ENCODE results near the gene IGFBP7. TPM values are rescaled to one million over a fixed set of nuclear protein-coding genes. Genes with fewer than 3 reads are reported as not detected.

The IGFBP7 gene

DNA sequence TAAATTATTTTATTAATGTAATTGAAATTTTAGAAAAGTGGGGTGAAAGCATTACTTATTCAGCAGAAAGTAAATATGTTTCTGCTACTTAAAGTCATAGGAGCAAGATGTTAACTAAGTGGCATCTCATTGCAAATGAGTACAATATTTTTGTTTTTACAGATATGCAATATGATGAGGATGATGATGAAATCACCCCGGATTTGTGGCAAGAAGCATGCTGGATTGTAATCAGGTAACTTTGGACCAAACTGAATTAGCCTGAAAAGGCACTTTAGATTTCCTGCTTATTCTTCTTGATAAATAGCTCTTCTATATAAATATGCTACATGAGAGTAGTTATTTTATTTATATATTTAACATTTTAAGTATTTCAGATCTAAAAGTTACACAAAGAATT is 124.0 kb downstream of the IGFBP7 start:
- Histone ChIP-seq H3K36me3 (replicated peaks in 1 of 2; ENCODE audit: control insufficient read depth in 2 of 2, insufficient read depth in 2 of 2, low read length in 2 of 2) (peaks cover 12 to 88% of the 10 kb centered on the region in 2 donors), H2BK15ac (ENCODE audit: low read length) (no peak overlapping the region), H3K9ac (ENCODE audit: low read depth, low read length, poor library complexity) (no peak overlapping the region), H2BK120ac (ENCODE audit: low read depth, low read length) (no peak overlapping the region), H2BK12ac (ENCODE audit: low read length) (no peak overlapping the region), H4K8ac (ENCODE audit: low read depth, low read length) (no peak overlapping the region), H3K4me1 (ENCODE audit: control insufficient read depth in 2 of 2, insufficient read depth in 1 of 2, low read depth in 1 of 2, low read length in 2 of 2) (peaks cover 0 to 2% of the 10 kb centered on the region in 2 donors), H3K23ac (ENCODE audit: low read depth, low read length, poor library complexity) (no peak overlapping the region), H3K14ac (ENCODE audit: low read length) (no peak overlapping the region), H3K27me3 (ENCODE audit: control insufficient read depth in 3 of 3, insufficient read depth in 3 of 3, low read depth in 1 of 3, low read length in 3 of 3) (no peaks in the 10 kb centered on the region), H2AK5ac (ENCODE audit: low read depth, low read length) (no peak overlapping the region), H2BK5ac (ENCODE audit: low read length) (no peak overlapping the region), H3K4me3 (ENCODE audit: low read length in 2 of 2) (no peak overlapping the region), H3K4ac (ENCODE audit: low read length) (no peak overlapping the region), H3K27ac (replicated peaks; ENCODE audit: low read length) (no peak overlapping the region), H3K79me1 (ENCODE audit: low read depth, low read length) (peaks cover 1% of the 10 kb centered on the region), H4K91ac (ENCODE audit: low read depth, low read length, poor library complexity) (no peak overlapping the region), H3K4me2 (ENCODE audit: insufficient read depth, low read length, poor library complexity, severe bottlenecking) (no peak overlapping the region), H3K18ac (ENCODE audit: low read length) (no peak overlapping the region), H2AFZ (ENCODE audit: low read length) (no peak overlapping the region), H3K9me3 (replicated peaks in 1 of 2; ENCODE audit: control insufficient read depth in 2 of 2, insufficient read depth in 1 of 2, low read depth in 1 of 2, low read length in 2 of 2) (no peaks in the 10 kb centered on the region)
- DNase-seq (ENCODE audit: low spot score): no peak
- WGBS, 2 donors (ENCODE audit: extremely low coverage in 2 of 2, insufficient read length in 2 of 2, insufficient replicate concordance in 1 of 2): no CpG with 5 or more reads among the region's 1 CpG

- Histone ChIP-seq H3K4me3 (ENCODE audit: low read length in 2 of 2) (no peak overlapping the region), H4K8ac (ENCODE audit: low read depth, low read length) (no peak overlapping the region), H3K79me1 (ENCODE audit: low read depth, low read length) (peaks cover 3% of the 10 kb centered on the region), H2AFZ (ENCODE audit: low read length) (no peak overlapping the region), H3K9ac (ENCODE audit: low read depth, low read length, poor library complexity) (no peak overlapping the region), H3K4me2 (ENCODE audit: insufficient read depth, low read length, poor library complexity, severe bottlenecking) (peak overlapping the region; percentile 11), H4K91ac (ENCODE audit: low read depth, low read length, poor library complexity) (no peak overlapping the region), H3K27ac (replicated peaks; ENCODE audit: low read length) (no peak overlapping the region), H3K23ac (ENCODE audit: low read depth, low read length, poor library complexity) (no peak overlapping the region), H2BK15ac (ENCODE audit: low read length) (no peak overlapping the region), H2BK12ac (ENCODE audit: low read length) (no peak overlapping the region), H3K14ac (ENCODE audit: low read length) (no peak overlapping the region), H2AK5ac (ENCODE audit: low read depth, low read length) (no peak overlapping the region), H3K18ac (ENCODE audit: low read length) (no peak overlapping the region), H2BK120ac (ENCODE audit: low read depth, low read length) (no peak overlapping the region), H2BK5ac (ENCODE audit: low read length) (no peak overlapping the region), H3K36me3 (replicated peaks in 1 of 2; ENCODE audit: control insufficient read depth in 2 of 2, insufficient read depth in 2 of 2, low read length in 2 of 2) (peaks cover 5 to 54% of the 10 kb centered on the region in 2 donors), H3K27me3 (ENCODE audit: control insufficient read depth in 3 of 3, insufficient read depth in 3 of 3, low read depth in 1 of 3, low read length in 3 of 3) (peaks cover 0 to 2% (median 0%) of the 10 kb centered on the region in 3 experiments), H3K4me1 (ENCODE audit: control insufficient read depth in 2 of 2, insufficient read depth in 1 of 2, low read depth in 1 of 2, low read length in 2 of 2) (peaks cover 0 to 2% of the 10 kb centered on the region in 2 donors), H3K9me3 (replicated peaks in 1 of 2; ENCODE audit: control insufficient read depth in 2 of 2, insufficient read depth in 1 of 2, low read depth in 1 of 2, low read length in 2 of 2) (no peaks in the 10 kb centered on the region), H3K4ac (ENCODE audit: low read length) (no peak overlapping the region)
- no CpG with 5 or more reads among the region's 4 CpGs for WGBS, 2 donors (ENCODE audit: extremely low coverage in 2 of 2, insufficient read length in 2 of 2, insufficient replicate concordance in 1 of 2)
- DNase-seq (ENCODE audit: low spot score): no peak
Measured at GRCh38 chr4:56981795-56982201, 128.4 kb downstream of the IGFBP7 start.

Small RNAs within 50 kb of the gene (small RNA-seq; reads per million reads assigned to genes)
- gene RNU6-998P (ENCODE audit: insufficient read depth): not detected
